HG03439 (cell line): ENCODE data around the gene NHERF2.

Source experiments
- ATAC-seq: cut with Tn5 transposase; IDR thresholded peaks from one replicate; pipeline ENCODE4 v1.9.1; 2021; ENCODE audit warnings: mild to moderate bottlenecking, moderate library complexity; ENCODE audit not compliant: unreplicated experiment

Gene NHERF2

GRCh38 chr16:2038382-2039231 is 11.9 kb downstream of the NHERF2 start:
- ATAC-seq = no peak

- no peak for ATAC-seq
Observed at GRCh38 chr16:2039274-2040031, 12.8 kb downstream of the NHERF2 start.

GRCh38 chr16:2040041-2040786 is 13.5 kb downstream of the NHERF2 start:
- ATAC-seq = no peak

- ATAC-seq = no peak
Observed at GRCh38 chr16:2040787-2041522, 14.3 kb downstream of the NHERF2 start.

GRCh38 chr16:2042171-2042985 is 15.7 kb downstream of the NHERF2 start:
- ATAC-seq = no peak

- ATAC-seq = no peak
Observed at GRCh38 chr16:2042986-2043666, 16.4 kb downstream of the NHERF2 start.

- ATAC-seq = no peak
Observed at GRCh38 chr16:2043667-2044451, 17.2 kb downstream of the NHERF2 start.

GRCh38 chr16:2044541-2044940 is 17.8 kb downstream of the NHERF2 start:
- ATAC-seq = no peak

GRCh38 chr16:2045965-2046892 is 19.5 kb downstream of the NHERF2 start:
- no peak for ATAC-seq

GRCh38 chr16:2046893-2047329 is 20.2 kb downstream of the NHERF2 start:
- no peak for ATAC-seq

GRCh38 chr16:2047330-2048115 is 20.8 kb downstream of the NHERF2 start, which contains the start of the genes NTHL1 and TSC2:
Gene NTHL1, minus strand, starts transcription at chr16:2047834. Its CDS starts 11 bp downstream, at chr16:2047823.
Gene TSC2, plus strand, starts transcription at chr16:2047985. Its CDS starts 631 bp downstream, at chr16:2048616.
- ATAC-seq = peak; percentile 95

- no peak for ATAC-seq
Observed at GRCh38 chr16:2048116-2048543, 21.4 kb downstream of the NHERF2 start.

- ATAC-seq = no peak
Observed at GRCh38 chr16:2053211-2053610, 26.5 kb downstream of the NHERF2 start.

GRCh38 chr16:2053897-2054296 is 27.2 kb downstream of the NHERF2 start:
- ATAC-seq = no peak

- no peak for ATAC-seq
Observed at GRCh38 chr16:2054543-2055245, 28.0 kb downstream of the NHERF2 start.

GRCh38 chr16:2056077-2056476 is 29.4 kb downstream of the NHERF2 start:
- no peak for ATAC-seq
